ENCODE data around the gene NKX6-1. TPM values are rescaled to one million over a fixed set of nuclear protein-coding genes. Genes with fewer than 3 reads are reported as not detected.

NKX6-1 gene
- total RNA-seq, 1 donor from 2014 or later: 1.1 TPM

- no peak for ATAC-seq
Observed at GRCh38 chr4:84477738-84478137, 21.4 kb downstream of the NKX6-1 start.

GRCh38 chr4:84474107-84474506 lies 25.0 kb downstream of the NKX6-1 start:
- ATAC-seq: no peak

- ATAC-seq: no peak
Observed at GRCh38 chr4:84472154-84472553, 26.9 kb downstream of the NKX6-1 start.

GRCh38 chr4:84470204-84470785 lies 28.8 kb downstream of the NKX6-1 start:
- no peak for ATAC-seq

GRCh38 chr4:84467601-84468000 lies 31.5 kb downstream of the NKX6-1 start:
- ATAC-seq: no peak

GRCh38 chr4:84459783-84460182 lies 39.3 kb downstream of the NKX6-1 start:
- ATAC-seq: no peak

GRCh38 chr4:84456157-84456556 lies 42.9 kb downstream of the NKX6-1 start:
- no peak for ATAC-seq

- ATAC-seq: no peak
Observed at GRCh38 chr4:84455697-84456096, 43.4 kb downstream of the NKX6-1 start.

- ATAC-seq: no peak
Observed at GRCh38 chr4:84451546-84451945, 47.5 kb downstream of the NKX6-1 start.

GRCh38 chr4:84443523-84443922 lies 55.6 kb downstream of the NKX6-1 start:
- no peak for ATAC-seq

- no peak for ATAC-seq
Observed at GRCh38 chr4:84442778-84443177, 56.3 kb downstream of the NKX6-1 start.

Other genes starting within 250 kb of the NKX6-1 start
- gene CDS1, start 83.8 kb upstream of the NKX6-1 start, total RNA-seq: 19.6 TPM

Data from esophagus mucosa (tissue), 1 donor.